Keratinocyte (primary cell): ENCODE measurements around the gene ZSCAN26.

Source experiments
- CTCF ChIP-seq, 3 experiments: IDR thresholded peaks in 1 of 3; conservative IDR thresholded peaks in 1 of 3; optimal IDR thresholded peaks in 1 of 3; 2 replicates in 2 of 3; 3 replicates in 1 of 3; pipeline versions ENCODE3 to v1.5.1; 2011; ENCODE audit warnings: low read length in 3 of 3, mild to moderate bottlenecking in 3 of 3, moderate library complexity in 2 of 3, control low read depth in 1 of 3, inconsistent platforms in 1 of 3; ENCODE audit not compliant: insufficient read depth in 2 of 3; ENCODE audit errors: extremely low read depth in 1 of 3
- EZH2 ChIP-seq: IDR thresholded peaks from one replicate; pipeline ENCODE4 v1.6.1; 2012; ENCODE audit warnings: inconsistent platforms, mild to moderate bottlenecking, low read length, moderate library complexity

- TF ChIP-seq CTCF (optimal IDR thresholded peaks at IDR 0.05 in 1 of 3, IDR thresholded peaks at IDR 0.05 in 1 of 3, conservative IDR thresholded peaks at IDR 0.05 in 1 of 3; ENCODE audit: extremely low read depth in 1 of 3, insufficient read depth in 2 of 3, low read length in 3 of 3) (no peak), EZH2 (no peak)
Observed at GRCh38 chr6:28245206-28245941, 21.6 kb upstream of the ZSCAN26 start.
